ENCODE results near the gene ADORA1. TPM values are rescaled to one million over a fixed set of nuclear protein-coding genes. Genes with fewer than 3 reads are reported as not detected.

The ADORA1 gene
- polyA plus RNA-seq, 1 donor (not counting 4 experiments of a cell fraction or from before 2014, with no cell fraction given), result 0.09 TPM

- Histone ChIP-seq H3K9me3 (ENCODE audit: control insufficient read depth, low read depth, low read length) (no peaks in the 10 kb centered on the region), H3K4me1 (ENCODE audit: control insufficient read depth, extremely low read depth, insufficient read depth, low read length) (peaks cover 20% of the 10 kb centered on the region), H3K4me3 (ENCODE audit: control insufficient read depth in 2 of 3, extremely low read depth in 1 of 3, insufficient read depth in 2 of 3, low read depth in 1 of 3, low read length in 3 of 3) (no peak overlapping the region), H3K27ac (ENCODE audit: control insufficient read depth, insufficient read depth, low read length) (no peak overlapping the region), H4K20me1 (ENCODE audit: control insufficient read depth, extremely low read depth, insufficient read depth, low read length) (no peaks in the 10 kb centered on the region), H3K9me1 (ENCODE audit: control insufficient read depth, extremely low read depth, insufficient read depth, low read length) (no peaks in the 10 kb centered on the region), H2AFZ (ENCODE audit: control insufficient read depth, low read length) (no peak overlapping the region), H3K4me2 (ENCODE audit: control insufficient read depth, extremely low read depth, insufficient read depth, low read depth, low read length) (no peak overlapping the region), H3K79me2 (ENCODE audit: control insufficient read depth, insufficient read depth, low read length) (no peaks in the 10 kb centered on the region), H3K36me3 (ENCODE audit: control insufficient read depth in 2 of 2, extremely low read depth in 1 of 2, insufficient read depth in 2 of 2, low read length in 2 of 2) (no peaks in the 10 kb centered on the region), H3K9ac (ENCODE audit: control insufficient read depth, extremely low read depth, insufficient read depth, low read length) (no peak overlapping the region), H3K27me3 (ENCODE audit: control insufficient read depth, extremely low read depth, insufficient read depth, low read length) (peaks cover 4% of the 10 kb centered on the region)
- DNase-seq (ENCODE audit: low read depth, low spot score) (no peak), FAIRE-seq (no peak)
- no peak for TF ChIP-seq CTCF (optimal IDR thresholded peaks at IDR 0.05 in 1 of 3, IDR thresholded peaks at IDR 0.05 in 1 of 3, conservative IDR thresholded peaks at IDR 0.05 in 1 of 3; ENCODE audit: extremely low read depth in 1 of 3, insufficient read depth in 2 of 3, low read length in 3 of 3)
- TF ChIP-seq EZH2 (IDR thresholded peaks at IDR 0.05; ENCODE audit: low read length), result no peak
- dilution Hi-C loops (cut with MboI; ENCODE audit: extremely low pct_ligation_motif_present, low sequenced_read_pairs), result no loop called here
These were observed 30.5 kb upstream of the ADORA1 start for GRCh38 chr1:203097001-203097400.

GRCh38 chr1:203098445-203098844, 29.1 kb upstream of the ADORA1 start:
- Histone ChIP-seq H3K27ac (ENCODE audit: control insufficient read depth, insufficient read depth, low read length) (no peak overlapping the region), H3K79me2 (ENCODE audit: control insufficient read depth, insufficient read depth, low read length) (no peaks in the 10 kb centered on the region), H4K20me1 (ENCODE audit: control insufficient read depth, extremely low read depth, insufficient read depth, low read length) (no peaks in the 10 kb centered on the region), H3K4me1 (ENCODE audit: control insufficient read depth, extremely low read depth, insufficient read depth, low read length) (peaks cover 10% of the 10 kb centered on the region), H3K9ac (ENCODE audit: control insufficient read depth, extremely low read depth, insufficient read depth, low read length) (no peak overlapping the region), H3K9me1 (ENCODE audit: control insufficient read depth, extremely low read depth, insufficient read depth, low read length) (no peaks in the 10 kb centered on the region), H3K36me3 (ENCODE audit: control insufficient read depth in 2 of 2, extremely low read depth in 1 of 2, insufficient read depth in 2 of 2, low read length in 2 of 2) (no peaks in the 10 kb centered on the region), H3K27me3 (ENCODE audit: control insufficient read depth, extremely low read depth, insufficient read depth, low read length) (peaks cover 4% of the 10 kb centered on the region), H2AFZ (ENCODE audit: control insufficient read depth, low read length) (no peak overlapping the region), H3K9me3 (ENCODE audit: control insufficient read depth, low read depth, low read length) (no peaks in the 10 kb centered on the region), H3K4me3 (ENCODE audit: control insufficient read depth in 2 of 3, extremely low read depth in 1 of 3, insufficient read depth in 2 of 3, low read depth in 1 of 3, low read length in 3 of 3) (no peak overlapping the region), H3K4me2 (ENCODE audit: control insufficient read depth, extremely low read depth, insufficient read depth, low read depth, low read length) (no peak overlapping the region)
- TF ChIP-seq EZH2 (IDR thresholded peaks at IDR 0.05; ENCODE audit: low read length) (no peak), CTCF (optimal IDR thresholded peaks at IDR 0.05 in 1 of 3, IDR thresholded peaks at IDR 0.05 in 1 of 3, conservative IDR thresholded peaks at IDR 0.05 in 1 of 3; ENCODE audit: extremely low read depth in 1 of 3, insufficient read depth in 2 of 3, low read length in 3 of 3) (no peak)
- DNase-seq (ENCODE audit: low read depth, low spot score) (no peak), FAIRE-seq (no peak)
- dilution Hi-C loops (cut with MboI; ENCODE audit: extremely low pct_ligation_motif_present, low sequenced_read_pairs), result no loop called here
